GM19023 (cell line): Measurements from ENCODE around the gene SLC10A6.
"Not testable (repeated sequence)": the region's sequence is repeated elsewhere in the genome, so short reads cannot be mapped to it uniquely, and the experiment has no call there.

Source experiments
- ATAC-seq: cut with Tn5 transposase; IDR thresholded peaks from one replicate; pipeline ENCODE4 v1.9.1; 2021; ENCODE audit warnings: mild to moderate bottlenecking, moderate library complexity; ENCODE audit not compliant: unreplicated experiment

The SLC10A6 gene

DNA sequence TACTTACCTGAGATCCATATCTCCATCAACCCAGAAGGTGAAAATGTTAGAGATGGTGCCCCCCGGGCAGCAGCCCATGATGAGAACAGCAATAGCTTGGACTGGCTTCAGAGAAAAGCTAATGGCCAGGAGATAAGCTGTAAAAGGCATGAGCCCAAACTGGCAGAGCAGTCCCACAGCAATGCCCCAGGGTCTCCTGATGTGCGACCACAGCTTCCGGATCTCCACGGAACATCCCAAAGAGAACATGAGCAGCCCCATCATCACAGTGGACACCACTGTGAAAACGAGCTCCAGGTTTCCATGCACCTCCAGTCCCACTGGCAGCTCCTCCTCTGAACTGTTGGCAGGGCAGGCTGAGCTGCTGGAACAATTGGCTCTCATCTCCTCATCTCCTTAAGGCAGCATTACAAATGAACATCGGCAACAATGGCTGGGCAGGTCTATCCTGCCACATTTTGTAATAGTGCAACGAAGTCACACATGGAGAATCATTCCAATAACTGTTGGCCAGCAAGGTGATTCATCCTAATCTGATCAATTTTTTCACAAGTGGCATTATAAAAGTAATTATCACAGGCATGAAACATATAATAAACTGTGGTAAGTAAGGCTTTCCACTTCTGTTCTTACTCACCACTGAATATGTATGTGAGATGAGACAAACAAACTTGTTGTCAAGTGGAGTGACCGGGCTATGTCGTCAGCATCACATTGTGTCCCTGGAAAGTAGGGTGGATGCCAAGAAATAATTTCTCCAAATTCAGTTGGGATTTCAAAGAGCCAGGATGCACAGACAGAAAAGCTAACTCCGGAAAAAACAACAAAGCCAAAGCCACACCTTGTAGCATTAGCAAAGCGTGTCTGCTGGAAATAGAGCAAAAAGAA lies at the start of gene SLC10A6:
Gene SLC10A6 (minus strand): TSS at position 653 of the 888 bp plus-strand sequence. CDS start 269 bp downstream, at position 384.
- ATAC-seq = no peak

GRCh38 chr4:86898562-86898961 lies 49.4 kb upstream of the SLC10A6 start:
- ATAC-seq = no peak

DNA sequence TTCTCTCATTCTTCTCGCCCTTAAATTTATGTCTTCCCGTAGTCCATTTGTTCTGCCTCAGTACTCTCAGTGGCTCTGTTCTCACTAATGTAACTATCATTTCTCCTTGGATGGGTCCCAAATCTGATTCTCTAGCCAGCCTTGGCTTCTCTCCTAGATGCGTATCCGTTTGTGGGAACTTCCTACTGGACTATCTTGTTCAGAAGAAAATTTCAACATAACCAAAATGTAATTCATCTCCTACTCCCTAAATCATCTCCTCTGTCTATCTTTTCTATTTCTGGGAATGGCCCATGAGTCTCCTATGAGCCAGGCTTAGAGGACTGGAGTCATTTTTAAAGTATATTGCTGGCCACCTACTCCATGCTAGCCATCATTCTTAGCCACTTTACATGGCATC lies 47.4 kb upstream of the SLC10A6 start:
- ATAC-seq = no peak

- ATAC-seq = no peak
These were observed 46.7 kb upstream of the SLC10A6 start for GRCh38 chr4:86895692-86896488.

DNA sequence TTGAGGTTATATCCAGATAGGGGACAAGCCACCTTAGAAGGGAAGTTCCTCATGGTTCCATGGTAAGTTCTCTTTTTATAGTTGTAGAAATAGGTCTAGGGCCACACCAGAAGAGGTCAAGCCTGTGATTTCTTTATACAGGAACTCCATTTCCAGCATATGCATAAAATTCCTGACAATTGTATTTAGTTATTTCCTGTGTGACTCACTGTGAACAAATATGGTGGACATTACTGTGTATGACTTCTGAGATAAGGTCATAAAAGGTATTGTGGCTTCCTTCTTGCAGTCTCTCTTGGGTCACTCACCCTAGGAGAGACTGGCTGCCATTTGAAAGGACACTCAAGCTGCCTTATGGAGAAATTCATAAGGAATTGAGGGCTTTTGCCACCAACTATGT lies 45.3 kb upstream of the SLC10A6 start:
- ATAC-seq = no peak

GRCh38 chr4:86893136-86893535 lies 44.0 kb upstream of the SLC10A6 start:
- ATAC-seq = no peak

DNA sequence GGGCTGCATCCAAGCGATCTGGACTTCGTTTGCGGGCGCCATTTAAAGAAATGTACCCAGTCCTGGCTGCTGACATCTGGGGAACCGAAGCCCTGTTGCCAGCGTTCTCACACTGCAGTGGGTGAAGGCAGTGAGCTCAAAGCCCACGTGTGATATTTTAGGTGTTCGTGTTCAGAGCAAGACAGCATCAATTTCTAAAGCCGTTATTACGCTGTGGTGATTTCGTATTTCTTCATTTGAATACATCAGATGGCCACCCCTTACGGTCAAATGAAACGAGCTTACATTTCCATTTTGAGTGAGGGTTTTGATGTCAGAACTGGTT lies 43.4 kb upstream of the SLC10A6 start:
- peak; percentile 18 for ATAC-seq

- ATAC-seq = peak; percentile 55
These were observed 42.8 kb upstream of the SLC10A6 start, which contains the start of gene C4orf36 for GRCh38 chr4:86891762-86892635. Gene C4orf36 (minus strand): TSS chr4:86892422. CDS start chr4:86891520, 902 bp downstream.

GRCh38 chr4:86890790-86891189 lies 41.6 kb upstream of the SLC10A6 start:
- ATAC-seq = no peak

DNA sequence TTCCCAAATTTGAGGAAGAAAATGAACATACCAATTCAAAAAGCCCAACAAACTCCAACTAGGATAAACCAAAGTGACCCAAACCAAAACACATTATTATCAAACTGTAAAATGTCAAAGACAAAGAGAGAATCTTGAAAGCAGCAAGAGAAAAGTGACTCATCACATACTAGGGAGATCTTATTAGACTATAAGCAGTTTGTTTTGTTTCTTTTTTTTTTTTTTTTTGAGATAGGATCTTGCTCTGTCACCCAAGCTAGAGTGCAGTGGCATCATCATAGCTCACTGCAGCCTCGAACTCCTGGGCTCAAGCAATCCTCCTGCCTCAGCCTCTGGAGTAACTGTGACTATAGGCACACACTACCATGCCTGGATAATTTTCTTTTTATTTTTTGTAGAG lies 30.5 kb upstream of the SLC10A6 start:
- ATAC-seq = no peak

DNA sequence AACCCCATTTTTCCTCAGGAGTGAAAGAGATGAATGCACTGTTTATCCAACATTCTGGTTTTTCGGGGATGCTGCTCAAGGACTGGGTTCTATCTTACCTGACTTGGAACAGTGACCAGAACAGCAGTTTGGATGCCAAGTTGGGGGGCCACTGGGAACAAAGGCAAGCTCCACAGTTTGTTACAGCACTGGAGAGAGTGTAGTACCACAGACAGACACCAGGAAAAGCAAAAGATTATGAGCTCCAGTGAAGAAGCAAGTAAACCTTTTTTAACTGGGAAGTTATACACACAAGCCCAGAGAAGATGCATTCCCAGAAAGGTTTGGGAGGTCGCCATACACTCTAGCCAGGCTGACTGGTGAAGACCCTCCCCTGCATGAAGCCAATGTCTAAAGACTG lies 29.5 kb upstream of the SLC10A6 start:
- no peak for ATAC-seq

DNA sequence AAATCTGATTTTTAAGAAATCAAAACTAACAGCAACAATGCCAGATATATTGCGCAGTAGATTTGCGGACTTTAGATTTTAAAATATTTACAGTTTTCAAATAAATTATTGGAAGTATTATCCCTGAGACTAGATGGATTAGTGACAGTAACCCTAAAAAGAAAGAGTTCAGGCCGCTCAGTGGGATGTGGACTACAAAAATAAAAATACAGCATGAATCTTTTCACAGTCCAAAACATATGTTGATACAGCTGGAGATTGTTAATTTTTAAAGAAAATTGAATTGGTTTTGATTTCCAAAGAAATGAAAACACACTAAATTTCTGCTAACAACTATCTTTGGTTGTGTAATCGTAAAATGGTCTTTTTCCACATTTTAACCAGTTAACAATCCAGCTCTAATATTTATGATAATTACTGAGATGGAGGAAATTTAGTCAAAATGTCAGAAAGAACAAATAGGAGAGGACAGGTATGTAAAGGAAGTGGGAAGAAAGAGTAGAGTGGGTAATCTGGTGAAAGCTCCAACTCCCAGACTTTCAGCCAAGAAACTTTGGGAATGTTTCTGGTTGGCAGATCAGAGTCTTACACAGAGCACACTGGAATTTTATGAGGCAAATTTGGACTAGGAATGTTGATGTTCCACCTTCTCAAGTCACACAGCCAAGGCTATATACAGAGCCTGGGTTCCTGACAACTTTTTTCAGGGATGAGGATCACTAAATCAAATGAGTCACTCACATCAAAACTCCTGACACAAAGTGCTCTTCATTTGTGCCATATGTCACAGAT lies 27.9 kb upstream of the SLC10A6 start:
- ATAC-seq = no peak

DNA sequence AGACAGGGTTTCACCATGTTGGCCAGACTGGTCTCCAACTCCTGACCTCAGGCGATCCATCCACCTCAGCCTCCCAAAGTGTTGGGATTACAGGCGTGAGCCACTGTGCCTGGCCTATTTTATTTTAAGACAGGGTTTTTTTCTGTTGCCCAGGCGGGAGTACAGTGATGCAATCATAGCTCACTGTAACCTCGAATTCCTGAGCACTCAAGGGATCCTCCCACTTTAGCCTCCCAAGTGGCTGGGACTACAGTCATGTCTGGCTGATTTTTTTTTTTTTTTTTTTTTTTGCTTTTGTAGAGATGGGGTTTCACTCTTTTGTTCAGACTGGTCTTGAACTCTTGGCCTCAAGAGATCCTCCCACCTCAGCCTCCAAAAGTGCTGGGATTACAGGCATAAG lies 26.3 kb upstream of the SLC10A6 start:
- ATAC-seq = not testable (repeated sequence)

DNA sequence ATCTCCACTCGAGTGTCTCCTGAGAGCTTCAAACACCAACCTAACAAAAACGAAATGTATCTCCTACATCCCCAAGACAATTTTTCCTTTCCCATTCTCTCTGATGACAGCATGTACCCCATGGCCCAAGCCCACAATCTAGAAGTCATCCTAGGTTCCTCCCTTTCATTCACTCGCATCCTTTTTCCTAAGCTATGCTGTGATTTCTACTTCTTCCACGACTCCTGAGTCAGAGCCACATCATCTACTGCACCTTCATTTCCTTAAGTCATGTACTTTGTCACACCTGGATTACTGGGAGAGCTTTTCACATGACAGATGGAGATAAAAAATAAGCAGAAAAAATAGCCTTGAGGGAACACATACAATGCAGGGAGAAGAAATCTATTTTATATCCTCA lies 23.0 kb upstream of the SLC10A6 start:
- no peak for ATAC-seq

DNA sequence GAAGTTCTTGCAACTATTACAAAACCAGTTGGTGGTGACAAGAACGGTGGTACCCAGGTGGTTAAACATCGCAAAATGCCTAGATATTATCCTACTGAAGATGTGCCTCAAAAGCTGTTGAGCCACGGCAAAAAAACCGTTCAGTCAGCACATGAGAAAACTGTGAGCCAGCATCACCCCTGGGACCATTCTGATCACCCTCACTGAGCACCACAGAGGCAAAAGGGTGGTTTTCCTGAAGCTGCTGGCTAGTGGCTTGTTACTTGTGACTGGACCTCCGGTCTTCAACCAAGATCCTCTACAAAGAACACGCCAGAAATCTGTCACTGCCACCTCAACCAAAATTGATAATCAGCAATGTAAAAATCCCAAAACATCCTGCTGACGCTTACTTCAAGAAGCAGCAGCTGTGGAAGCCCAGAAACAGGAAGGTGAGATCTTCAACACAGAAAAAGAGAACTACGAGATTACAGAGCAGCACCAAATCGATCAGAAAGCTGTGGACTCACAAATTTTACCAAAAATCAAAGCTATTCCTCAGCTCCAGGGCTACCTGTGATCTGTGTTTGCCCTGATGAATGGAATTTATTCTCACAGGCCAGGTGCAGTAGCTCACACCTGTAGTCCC lies 21.4 kb upstream of the SLC10A6 start:
- ATAC-seq = no peak

GRCh38 chr4:86857341-86858052 lies 8.3 kb upstream of the SLC10A6 start:
- ATAC-seq = no peak

DNA sequence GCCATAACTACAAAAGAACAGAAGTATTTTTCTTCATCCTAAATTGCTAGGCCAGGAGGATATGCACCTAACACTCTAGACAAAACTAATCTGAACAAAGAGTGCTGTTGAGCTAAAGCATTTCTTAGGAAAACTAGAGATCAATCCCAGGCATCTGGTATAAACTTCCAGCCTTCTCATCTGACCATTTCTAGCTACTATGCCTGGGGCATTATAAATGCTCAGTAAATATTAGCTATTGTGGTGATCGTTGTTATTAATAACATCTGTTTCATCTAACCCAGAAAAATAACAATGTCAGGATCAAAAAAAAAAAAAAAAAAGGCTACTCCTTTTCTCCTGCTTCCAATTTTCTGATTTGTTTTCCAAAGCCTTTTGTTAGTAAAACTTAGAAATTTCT lies 7.7 kb upstream of the SLC10A6 start:
- no peak for ATAC-seq

- ATAC-seq = no peak
These were observed 6.4 kb upstream of the SLC10A6 start for GRCh38 chr4:86855572-86855971.

GRCh38 chr4:86853209-86853608 lies 4.0 kb upstream of the SLC10A6 start:
- no peak for ATAC-seq
